K562 (cell line): ENCODE results near the gene CMSS1. TPM values are rescaled to one million over a fixed set of nuclear protein-coding genes. Genes with fewer than 3 reads are reported as not detected.

Experiments used
- ATAC-seq: fragments of 200-7000 bp; cut with Tn5 transposase; 3 replicates; pipeline ENCODE4 v1.9.1; 2020; ENCODE audit warnings: moderate library complexity
- BruUV-seq: library from RNA; stranded (reverse); fragments of 400-500 nt; replicated peaks from 2 replicates; lab custom pipeline; 2021; lab: Mats Ljungman, UMichigan
- CTCF ChIA-PET: fragments of 300-600 bp; formaldehyde crosslinking; extraction: SDS; loops from one replicate; lab custom pipeline; 2021; ENCODE audit warnings: low intra/inter-chr PET ratio; lab: Yijun Ruan, JAX
- POLR2A ChIA-PET: fragments of 300-600, 350-650 bp; sonication (Branson Sonifier 250); formaldehyde crosslinking; extraction: SDS; loops from one replicate; lab custom pipeline; 2021; ENCODE audit warnings: antibody characterized with exemption, inconsistent platforms; lab: Yijun Ruan, JAX
- DNase-seq, 4 experiments: peaks; one replicate each; pipeline versions ENCODE4 v3.0.0 to v3.0.0-alpha.2; 2011 to 2018; ENCODE audit warnings: low spot score in 3 of 4, mixed read lengths in 3 of 4; ENCODE audit errors: extremely low read depth in 1 of 4
- FAIRE-seq: peaks from 2 replicates; lab custom pipeline; 2011; peaks lifted over from hg19 to GRCh38; lab: Jason Lieb, UNC
- H2AFZ ChIP-seq: 2 replicates; pipeline ENCODE4 v1.6.0; 2011; ENCODE audit warnings: low read depth, low read length, control low read depth, inconsistent platforms
- H3K27ac ChIP-seq: fragments of 200-600 bp; 3 replicates; pipeline ENCODE4 v1.8.0; 2011; ENCODE audit warnings: low read depth, mild to moderate bottlenecking, control low read depth, inconsistent platforms, low read length, moderate library complexity, mixed read lengths; ENCODE audit errors: extremely low read depth
- H3K27me3 ChIP-seq, 2 experiments: fragments of 300-600 bp in 1 of 2; 2 replicates in 1 of 2; 3 replicates in 1 of 2; pipeline versions ENCODE4 v1.6.0 to v1.8.0; 2011; ENCODE audit warnings: inconsistent platforms in 2 of 2, low read length in 2 of 2, mild to moderate bottlenecking in 1 of 2, mixed read lengths in 1 of 2, moderate library complexity in 1 of 2; ENCODE audit not compliant: control insufficient read depth in 2 of 2, insufficient read depth in 2 of 2
- H3K36me3 ChIP-seq: fragments of 300-600 bp; 3 replicates; pipeline ENCODE4 v1.8.0; 2011; ENCODE audit warnings: mild to moderate bottlenecking, low read length, inconsistent platforms; ENCODE audit not compliant: control insufficient read depth, insufficient read depth
- H3K4me1 ChIP-seq, 2 experiments: fragments of 200-600 bp in 1 of 2; replicated peaks in 1 of 2; 2 replicates in 1 of 2; 3 replicates in 1 of 2; pipeline versions ENCODE4 v1.5.1 to v1.8.0; 2011; ENCODE audit warnings: inconsistent platforms in 2 of 2, low read length in 2 of 2, mild to moderate bottlenecking in 1 of 2, mixed read lengths in 1 of 2, moderate library complexity in 1 of 2; ENCODE audit not compliant: control insufficient read depth in 2 of 2, insufficient read depth in 2 of 2
- H3K4me2 ChIP-seq: 2 replicates; pipeline ENCODE4 v1.6.1; 2011; ENCODE audit warnings: low read length, control low read depth, inconsistent platforms, mixed read lengths; ENCODE audit not compliant: insufficient read depth
- H3K4me3 ChIP-seq: fragments of 200-600 bp; sonication (generic), shearing (Covaris generic); 2 replicates; pipeline ENCODE4 v1.5.1; 2016; ENCODE audit warnings: control low read depth, inconsistent platforms
- H3K79me2 ChIP-seq: fragments of 200-600 bp; 3 replicates; pipeline ENCODE4 v1.8.0; 2011; ENCODE audit warnings: low read length, inconsistent platforms; ENCODE audit not compliant: control insufficient read depth, insufficient read depth
- H3K9ac ChIP-seq, 2 experiments: 2 replicates each; pipeline versions ENCODE4 v1.6.0 to v1.6.1; 2011; ENCODE audit warnings: low read depth in 2 of 2, low read length in 2 of 2, control low read depth in 1 of 2, inconsistent platforms in 1 of 2, mild to moderate bottlenecking in 1 of 2, mixed read lengths in 1 of 2; ENCODE audit not compliant: insufficient read depth in 1 of 2
- H3K9me1 ChIP-seq: one replicate; pipeline ENCODE4 v1.6.0; 2011; ENCODE audit warnings: inconsistent platforms, mild to moderate bottlenecking, low read length, moderate library complexity; ENCODE audit not compliant: control insufficient read depth, insufficient read depth
- H3K9me3 ChIP-seq: replicated peaks from 2 replicates; pipeline ENCODE4 v1.5.1; 2011; ENCODE audit warnings: low read depth, low read length, inconsistent platforms; ENCODE audit not compliant: control insufficient read depth, insufficient read depth
- H4K20me1 ChIP-seq: replicated peaks from 2 replicates; pipeline ENCODE4 v1.6.1; 2011; ENCODE audit warnings: low read length, inconsistent platforms, mixed read lengths; ENCODE audit not compliant: control insufficient read depth, insufficient read depth
- BRF1 ChIP-seq: IDR thresholded peaks from 3 replicates; pipeline ENCODE4 v1.6.1; 2011; ENCODE audit warnings: borderline replicate concordance, mild to moderate bottlenecking; ENCODE audit not compliant: insufficient read length; ENCODE audit errors: extremely low read depth
- DDX20 ChIP-seq: fragments of 450-650 bp; IDR thresholded peaks from 2 replicates; pipeline ENCODE4 v1.6.1; 2016; ENCODE audit warnings: missing genetic modification characterization, low read depth, mild to moderate bottlenecking, missing compliant biosample characterization, moderate library complexity
- MYC ChIP-seq, 2 experiments: fragments of 250-450 bp in 1 of 2; sonication (Bioruptor Pico) in 1 of 2; IDR thresholded peaks; 2 replicates each; pipeline versions ENCODE4 v1.5.1 to v1.6.1; 2012 to 2021; ENCODE audit warnings: low read depth in 2 of 2, borderline replicate concordance in 1 of 2, improper control_type of control experiment in 1 of 2, low read length in 1 of 2, mild to moderate bottlenecking in 1 of 2, moderate library complexity in 1 of 2
- PYGO2 ChIP-seq: fragments of 450-650 bp; IDR thresholded peaks from 2 replicates; pipeline ENCODE4 v1.6.1; 2016; ENCODE audit warnings: mild to moderate bottlenecking, missing genetic modification characterization, moderate library complexity, missing compliant biosample characterization
- ZNF197 ChIP-seq: fragments of 200-800 bp; sonication (Bioruptor generic); IDR thresholded peaks from 2 replicates; pipeline ENCODE4 v1.6.1; 2016; ENCODE audit warnings: low read depth, missing genetic modification characterization, missing compliant biosample characterization
- whole genome bisulfite sequencing: fragments of 100-300 bp; shearing (Covaris generic); methylation state at CpG from one replicate; pipeline ENCODE4 v1.1.6; 2016; ENCODE audit warnings: low coverage, mixed read lengths; ENCODE audit not compliant: insufficient coverage; ENCODE audit errors: missing lambda C conversion rate; 5-methylcytosine and 5-hydroxymethylcytosine counted together
- in situ Hi-C: fragments of 300-500 bp; cut with MboI; formaldehyde crosslinking; loops from 4 replicates; pipeline ENCODE4 v1.15.0; 2018; ENCODE audit warnings: inconsistent platforms, mixed read lengths
- intact Hi-C: fragments of 100-400 bp; cut with micrococcal nuclease; formaldehyde crosslinking; loops from 2 replicates; pipeline ENCODE4 v1.14.2; 2022
- polyA plus RNA-seq, 8 experiments: library from polyadenylated mRNA; depleted of rRNA in 4 of 8; stranded (reverse) in 5 of 8; unstranded in 3 of 8; fragments of >200 nt; fragmentation: Nextera tagmentation in 2 of 8; fragmentation: Illumina TruSeq in 1 of 8; extraction: Ambion mirVana in 2 of 8; extraction: Trizol in 1 of 8; gene quantifications; 2 replicates each; pipeline versions ENCODE4 v1.2.1 to v1.2.3, GENCODE V29; 2011 to 2014; ENCODE audit warnings: inconsistent platforms in 1 of 8, missing spikeins in 1 of 8
- total RNA-seq, 7 experiments: library from RNA; depleted of rRNA in 6 of 7; stranded (reverse); fragments of >200 nt in 6 of 7; fragmentation: Illumina TruSeq in 2 of 7; extraction: Trizol in 2 of 7; gene quantifications; 2 replicates each; pipeline versions ENCODE4 v1.2.1 to v1.2.3, GENCODE V29; 2011 to 2021; ENCODE audit warnings: low replicate concordance in 1 of 7
- TF ChIP-seq, protein P1 (sequence below): fragments of 450-650 bp; IDR thresholded peaks from 2 replicates; pipeline ENCODE4 v1.6.1; 2014; ENCODE audit warnings: low read depth, mild to moderate bottlenecking, moderate library complexity, borderline replicate concordance

Gene CMSS1
- total and polyA plus RNA-seq, 9 of the 15 experiments (the other 6 are each of a cell fraction or from before 2014, with no cell fraction given): 46.9 to 109 (median 72.3) TPM

GRCh38 chr3:100157685-100158084 is 340.0 kb downstream of the CMSS1 start:
- no TSS peak for BruUV-seq
- no peak overlapping the region for H2AFZ ChIP-seq
- H3K4me1 ChIP-seq: no peaks in the 10 kb centered on the region
- ATAC-seq: no peak
- CTCF ChIA-PET: no interaction called here
- POLR2A ChIA-PET: no interaction called here
- no peaks in the 10 kb centered on the region for H4K20me1 ChIP-seq
- in situ Hi-C loops (no loop called here), intact Hi-C loops (no loop called here)
- peaks cover 5% of the 10 kb centered on the region for H3K9me3 ChIP-seq
- no peak overlapping the region for H3K4me2 ChIP-seq
- DNase-seq: peak in 2 of 4 experiments; percentile 8
- H3K27me3 ChIP-seq: no peaks in the 10 kb centered on the region
- no peak for TF ChIP-seq ZNF197 (CRISPR knock-in tag)
- TF ChIP-seq PYGO2 (tag): no peak
- TF ChIP-seq, protein P1, sequence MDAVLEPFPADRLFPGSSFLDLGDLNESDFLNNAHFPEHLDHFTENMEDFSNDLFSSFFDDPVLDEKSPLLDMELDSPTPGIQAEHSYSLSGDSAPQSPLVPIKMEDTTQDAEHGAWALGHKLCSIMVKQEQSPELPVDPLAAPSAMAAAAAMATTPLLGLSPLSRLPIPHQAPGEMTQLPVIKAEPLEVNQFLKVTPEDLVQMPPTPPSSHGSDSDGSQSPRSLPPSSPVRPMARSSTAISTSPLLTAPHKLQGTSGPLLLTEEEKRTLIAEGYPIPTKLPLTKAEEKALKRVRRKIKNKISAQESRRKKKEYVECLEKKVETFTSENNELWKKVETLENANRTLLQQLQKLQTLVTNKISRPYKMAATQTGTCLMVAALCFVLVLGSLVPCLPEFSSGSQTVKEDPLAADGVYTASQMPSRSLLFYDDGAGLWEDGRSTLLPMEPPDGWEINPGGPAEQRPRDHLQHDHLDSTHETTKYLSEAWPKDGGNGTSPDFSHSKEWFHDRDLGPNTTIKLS: no peak
- no peak for TF ChIP-seq DDX20
- no peak for TF ChIP-seq BRF1
- TF ChIP-seq MYC (IDR thresholded peaks at IDR 0.05; ENCODE audit: low read depth, low read length): no peak
- no peak for TF ChIP-seq MYC (CRISPR knock-in tag; IDR thresholded peaks at IDR 0.05; ENCODE audit: borderline replicate concordance, low read depth)
- H3K79me2 ChIP-seq: no peaks in the 10 kb centered on the region
- H3K36me3 ChIP-seq: peaks cover 11% of the 10 kb centered on the region; the same call in 1 of the 3 replicates
- H3K9ac ChIP-seq: no peak overlapping the region
- FAIRE-seq: no peak
- 92% methylated on average over 1 of the region's 2 CpGs for WGBS
- H3K27ac ChIP-seq: no peak overlapping the region
- H3K4me3 ChIP-seq: no peak overlapping the region
- no peaks in the 10 kb centered on the region for H3K9me1 ChIP-seq
